HFFc6 (cell line): ENCODE results near the gene NUP98. TPM values are rescaled to one million over a fixed set of nuclear protein-coding genes. Genes with fewer than 3 reads are reported as not detected.

Experiments
- DNase-seq: peaks from one replicate; pipeline ENCODE4 v3.0.0-alpha.2; 2018
- H3K27ac Mint-ChIP-seq: 2 replicates; pipeline ENCODE4 v1.8.0; 2020; ENCODE audit warnings: mild to moderate bottlenecking, mixed read lengths
- H3K27me3 Mint-ChIP-seq: 2 replicates; pipeline ENCODE4 v1.8.0; 2021; ENCODE audit warnings: mild to moderate bottlenecking, moderate library complexity, mixed read lengths; ENCODE audit not compliant: insufficient read depth
- H3K36me3 Mint-ChIP-seq: 2 replicates; pipeline ENCODE4 v1.8.0; 2021; ENCODE audit warnings: low read depth, mixed read lengths
- H3K4me1 Mint-ChIP-seq: 2 replicates; pipeline ENCODE4 v1.8.0; 2020; ENCODE audit warnings: low read depth, mixed read lengths
- H3K4me3 Mint-ChIP-seq: 2 replicates; pipeline ENCODE4 v1.8.0; 2020; ENCODE audit warnings: mild to moderate bottlenecking, moderate library complexity, mixed read lengths
- H3K9me3 Mint-ChIP-seq: 2 replicates; pipeline ENCODE4 v1.8.0; 2020; ENCODE audit warnings: mild to moderate bottlenecking, mixed read lengths
- total RNA-seq, 6 experiments: library from RNA; stranded (reverse); fragmentation: NEBNext Ultra II Directional; extraction: Animal tissue kit (Norgen Biotek cat#: 25700); gene quantifications; 2 replicates in 1 of 6; 3 replicates in 5 of 6; pipeline ENCODE4 v1.2.3, GENCODE V29; 2021
- TF ChIP-seq, protein P1 (sequence below): fragments of 200-600 bp; sonication (generic); IDR thresholded peaks from 2 replicates; pipeline ENCODE4 v1.5.0; 2021; ENCODE audit warnings: antibody characterized with exemption, mild to moderate bottlenecking

The NUP98 gene
- total RNA-seq, 6 experiments from 2014 or later, result 81.4 to 96.7 (median 85.6) TPM

DNA sequence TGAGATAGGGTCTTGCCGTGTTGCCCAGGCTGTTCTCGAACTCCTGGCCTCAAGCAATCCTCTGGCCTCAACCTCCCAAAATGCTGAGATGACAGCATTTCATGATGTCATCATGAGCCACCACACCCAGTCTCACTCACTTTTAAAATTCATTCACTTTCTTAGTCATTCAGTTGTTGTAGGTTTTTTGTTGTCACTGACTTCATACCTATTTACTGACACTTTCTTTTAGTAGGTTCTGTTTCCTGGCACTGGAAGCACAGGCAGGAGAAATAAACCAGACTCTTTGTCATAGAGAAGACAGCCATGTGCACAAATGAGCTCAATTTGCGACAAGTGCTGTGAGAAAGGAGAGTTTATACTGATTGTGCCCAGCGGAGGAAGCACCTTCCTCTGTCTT lies 166.0 kb downstream of the NUP98 start:
- peak; percentile 8 for DNase-seq
- TF ChIP-seq, protein P1, sequence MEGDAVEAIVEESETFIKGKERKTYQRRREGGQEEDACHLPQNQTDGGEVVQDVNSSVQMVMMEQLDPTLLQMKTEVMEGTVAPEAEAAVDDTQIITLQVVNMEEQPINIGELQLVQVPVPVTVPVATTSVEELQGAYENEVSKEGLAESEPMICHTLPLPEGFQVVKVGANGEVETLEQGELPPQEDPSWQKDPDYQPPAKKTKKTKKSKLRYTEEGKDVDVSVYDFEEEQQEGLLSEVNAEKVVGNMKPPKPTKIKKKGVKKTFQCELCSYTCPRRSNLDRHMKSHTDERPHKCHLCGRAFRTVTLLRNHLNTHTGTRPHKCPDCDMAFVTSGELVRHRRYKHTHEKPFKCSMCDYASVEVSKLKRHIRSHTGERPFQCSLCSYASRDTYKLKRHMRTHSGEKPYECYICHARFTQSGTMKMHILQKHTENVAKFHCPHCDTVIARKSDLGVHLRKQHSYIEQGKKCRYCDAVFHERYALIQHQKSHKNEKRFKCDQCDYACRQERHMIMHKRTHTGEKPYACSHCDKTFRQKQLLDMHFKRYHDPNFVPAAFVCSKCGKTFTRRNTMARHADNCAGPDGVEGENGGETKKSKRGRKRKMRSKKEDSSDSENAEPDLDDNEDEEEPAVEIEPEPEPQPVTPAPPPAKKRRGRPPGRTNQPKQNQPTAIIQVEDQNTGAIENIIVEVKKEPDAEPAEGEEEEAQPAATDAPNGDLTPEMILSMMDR, result no peak
- H3K9me3 Mint-ChIP-seq, result no peaks in the 10 kb centered on the region; the same call in 1 of the 2 replicates
- no peak overlapping the region for H3K27ac Mint-ChIP-seq
- peaks cover 21% of the 10 kb centered on the region for H3K27me3 Mint-ChIP-seq
- no peak overlapping the region for H3K4me3 Mint-ChIP-seq
- peaks cover 6% of the 10 kb centered on the region; the same call in 1 of the 2 replicates for H3K4me1 Mint-ChIP-seq
- H3K36me3 Mint-ChIP-seq, result no peaks in the 10 kb centered on the region

DNA sequence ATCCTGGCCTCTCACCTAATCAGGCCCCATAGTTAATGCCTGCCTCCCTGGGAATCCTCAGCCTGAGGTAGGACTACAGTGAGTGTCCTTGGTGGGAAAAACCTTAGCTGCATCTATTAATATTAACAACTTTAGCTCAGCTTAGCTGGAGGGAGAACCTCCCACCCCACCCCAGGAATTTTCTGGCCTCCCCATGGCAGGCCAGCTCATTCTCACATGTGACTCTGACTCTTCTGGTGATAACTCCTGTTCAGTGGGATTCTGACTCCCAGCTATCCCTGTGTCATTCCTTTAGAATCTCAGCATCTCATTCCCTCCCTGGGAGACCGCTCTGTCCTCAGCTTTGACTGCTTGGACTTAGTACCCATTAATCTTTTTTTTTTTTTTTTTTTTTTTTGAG lies 170.1 kb downstream of the NUP98 start:
- H3K4me1 Mint-ChIP-seq, result peaks cover 6% of the 10 kb centered on the region; the same call in 1 of the 2 replicates
- peak; percentile 69 for DNase-seq
- no peaks in the 10 kb centered on the region; the same call in 1 of the 2 replicates for H3K9me3 Mint-ChIP-seq
- H3K27ac Mint-ChIP-seq, result no peak overlapping the region
- H3K27me3 Mint-ChIP-seq, result peaks cover 17% of the 10 kb centered on the region
- TF ChIP-seq, protein P1, result no peak
- H3K4me3 Mint-ChIP-seq, result no peak overlapping the region
- no peaks in the 10 kb centered on the region for H3K36me3 Mint-ChIP-seq

DNA sequence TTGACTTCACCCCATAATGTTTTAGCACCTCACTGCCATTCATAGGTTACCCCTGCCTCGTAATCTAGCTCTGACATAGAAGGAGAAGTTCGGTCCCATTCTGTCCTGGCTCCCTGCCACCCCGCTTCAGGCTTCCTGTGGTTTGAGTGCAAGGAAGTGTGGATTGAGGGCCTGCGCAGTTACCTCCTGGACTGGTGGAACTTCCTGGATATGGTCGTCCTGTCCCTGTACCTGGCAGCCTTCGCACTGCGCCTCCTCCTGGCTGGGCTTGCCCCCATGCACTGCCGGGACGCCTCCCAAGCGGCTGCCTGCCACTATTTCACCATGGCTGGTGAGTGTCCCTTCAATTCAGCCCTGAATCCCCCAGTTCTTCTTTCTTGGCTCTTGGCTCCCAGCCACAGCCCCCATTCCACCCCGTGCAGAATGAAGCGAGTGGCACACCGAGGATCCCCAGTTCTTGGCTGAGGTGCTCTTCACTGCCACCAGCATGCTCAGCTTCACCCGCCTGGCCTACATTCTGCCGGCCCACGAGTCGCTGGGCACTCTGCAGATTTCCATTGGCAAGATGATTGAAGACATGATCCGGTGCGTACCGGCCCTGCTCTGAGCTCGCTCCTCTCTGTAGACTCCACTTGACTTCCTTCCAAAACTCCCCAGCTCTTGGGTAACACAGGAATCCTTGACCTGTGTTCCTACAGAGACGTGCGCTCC lies 170.9 kb downstream of the NUP98 start:
- Mint-ChIP-seq H3K4me3 (no peak overlapping the region), H3K36me3 (no peaks in the 10 kb centered on the region), H3K27me3 (peaks cover 21% of the 10 kb centered on the region), H3K9me3 (no peaks in the 10 kb centered on the region; the same call in 1 of the 2 replicates), H3K27ac (no peak overlapping the region), H3K4me1 (peaks cover 2% of the 10 kb centered on the region; the same call in 1 of the 2 replicates)
- TF ChIP-seq, protein P1, result no peak; the same call in 1 of the 2 replicates
- DNase-seq, result no peak

Other genes starting within 250 kb of the NUP98 start
- not detected for gene ART5, start 155.6 kb downstream of the NUP98 start, total RNA-seq
- gene ART1, start 152.4 kb downstream of the NUP98 start, total RNA-seq, result not detected
- gene CHRNA10, start 126.2 kb downstream of the NUP98 start, total RNA-seq, result under 1 TPM; 0.23 to 0.57 (median 0.38) TPM
- 10 to 100 TPM; 14.5 to 19.7 (median 17.1) TPM for gene PGAP2, start 11.0 kb upstream of the NUP98 start, total RNA-seq
- 10 to 100 TPM; 57.8 to 72.3 (median 66.4) TPM for gene RHOG, start 43.4 kb upstream of the NUP98 start, total RNA-seq
- 10 to 100 TPM; 27.6 to 33.1 (median 30.7) TPM for gene STIM1, start 58.1 kb upstream of the NUP98 start, total RNA-seq